HuH-7.5 (cell line): ENCODE measurements around the gene OCIAD1.

Experiments
- DNase-seq: peaks from one replicate; pipeline ENCODE4 v3.0.0; 2011; ENCODE audit warnings: low spot score

Gene OCIAD1

DNA sequence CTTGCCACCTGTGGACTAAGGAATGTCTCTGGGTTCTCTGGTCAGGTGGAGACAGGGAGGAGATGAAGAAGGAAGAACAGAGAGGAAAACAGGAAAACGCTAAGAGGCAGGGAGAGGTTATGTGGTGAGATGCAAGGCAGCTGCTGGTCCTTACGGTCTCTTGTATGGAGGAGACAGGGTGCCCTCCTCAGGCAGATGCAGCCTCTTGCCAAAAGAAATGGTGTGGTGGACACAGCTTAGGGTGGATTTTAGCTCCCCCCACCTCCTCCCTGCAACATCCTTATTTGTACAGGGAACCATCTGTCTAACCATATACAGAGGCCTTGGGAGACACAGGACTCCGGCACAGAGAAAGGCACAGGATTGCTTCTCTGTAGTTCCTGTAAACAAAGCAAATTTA, 66.0 kb downstream of the OCIAD1 start:
- no peak for DNase-seq

DNA sequence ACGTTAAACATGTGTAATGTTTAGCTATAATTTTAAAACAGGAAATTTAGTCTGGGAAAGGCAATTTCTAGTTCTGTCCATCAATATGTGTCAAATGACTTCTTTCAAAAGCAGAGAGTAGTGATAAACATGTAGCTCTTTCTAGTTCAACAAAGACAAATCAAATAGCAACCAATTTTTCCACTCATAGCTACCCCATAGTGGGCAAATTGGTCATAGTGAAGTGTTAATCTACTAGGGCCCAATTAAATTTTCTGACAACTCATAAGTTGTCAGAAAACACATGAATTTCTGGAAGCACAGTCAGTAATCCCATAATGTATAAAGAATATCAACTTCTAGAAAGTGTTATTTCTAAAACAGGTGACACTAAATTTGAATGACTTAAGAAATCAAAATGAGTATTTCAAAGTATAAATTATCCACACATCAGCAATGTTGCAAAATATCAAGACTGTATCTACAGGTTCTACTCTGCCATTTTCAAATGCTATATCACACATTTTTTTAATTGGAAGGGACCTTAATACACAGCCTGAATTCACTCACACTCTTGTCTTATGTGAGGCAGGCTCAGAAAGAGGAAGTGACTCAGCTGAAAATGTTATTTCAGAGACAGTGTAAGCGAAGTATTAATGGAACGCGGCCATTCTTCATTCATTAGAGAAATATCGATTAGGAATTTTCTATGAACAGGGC, 68.0 kb downstream of the OCIAD1 start:
- DNase-seq, result no peak

DNA sequence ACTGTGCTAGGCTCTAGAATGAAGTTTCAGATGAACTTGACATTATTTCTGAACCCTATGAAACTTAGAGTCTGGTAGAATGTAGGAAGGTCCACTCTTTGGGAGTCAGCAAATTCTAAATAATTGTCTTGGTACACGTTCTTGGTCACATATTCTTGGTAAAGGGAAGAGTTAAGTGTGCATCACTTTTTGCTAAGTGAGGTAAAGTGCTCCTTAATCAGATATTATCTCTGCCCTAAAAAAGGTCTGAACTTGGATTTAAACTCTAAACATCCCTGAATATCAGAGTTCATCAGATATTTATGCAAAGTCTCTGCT, 68.5 kb downstream of the OCIAD1 start:
- no peak for DNase-seq

DNA sequence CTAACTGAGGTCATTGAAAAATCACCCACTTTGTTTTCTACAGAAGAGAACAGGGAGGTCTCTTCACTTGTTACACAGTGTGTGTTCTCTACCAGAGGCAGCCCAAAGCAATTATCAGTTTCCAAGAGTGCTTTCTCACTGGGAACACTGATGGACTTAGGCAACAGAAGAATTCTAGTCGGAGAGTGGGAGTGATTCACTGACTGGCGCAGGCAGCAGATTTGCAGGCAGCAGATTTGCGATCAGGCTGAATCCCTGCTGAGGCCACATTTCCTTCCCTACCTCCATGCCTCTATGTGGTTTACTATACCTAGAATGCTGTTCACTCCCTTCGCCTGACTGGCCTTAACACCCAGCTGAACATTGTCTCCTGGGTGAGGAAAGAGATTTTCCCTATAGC, 69.1 kb downstream of the OCIAD1 start:
- DNase-seq, result no peak

DNA sequence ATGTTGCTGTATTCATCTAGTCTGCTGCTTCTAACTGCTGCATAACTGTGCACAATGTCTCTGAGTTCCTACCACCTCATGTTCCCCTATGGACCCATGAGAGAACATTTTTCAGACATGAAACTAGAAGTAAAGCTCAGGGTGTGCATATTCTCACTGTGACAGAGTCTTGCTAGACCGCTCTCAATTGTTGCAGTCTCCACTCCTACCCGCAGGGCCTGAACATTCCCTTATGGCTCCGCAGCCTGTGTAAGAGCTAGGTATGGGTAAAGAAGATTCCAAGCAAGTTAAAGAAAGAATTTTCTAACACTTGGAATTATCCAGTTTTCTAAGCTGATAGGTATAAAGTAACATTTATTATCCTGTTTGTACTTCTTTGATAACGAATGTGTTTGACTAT, 70.3 kb downstream of the OCIAD1 start:
- DNase-seq, result no peak

DNA sequence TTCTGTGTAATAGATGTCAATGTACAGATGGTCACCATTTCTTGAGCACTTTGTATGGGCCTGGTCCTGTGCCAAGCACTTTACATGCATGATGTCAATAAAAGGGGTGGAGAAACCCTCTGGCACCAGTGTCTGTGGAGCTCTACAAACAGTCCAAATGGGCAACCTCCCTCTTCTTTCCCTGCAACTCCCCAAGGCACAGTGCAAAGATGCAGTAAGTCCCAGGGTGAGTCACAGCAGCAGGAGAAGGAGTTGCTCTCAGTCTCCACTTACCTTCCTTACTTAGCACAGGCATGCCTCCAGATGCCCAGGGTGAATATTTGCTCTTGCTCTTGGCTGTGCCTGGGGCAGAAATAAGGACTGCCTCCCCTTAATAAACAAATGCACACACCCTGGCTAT, 71.4 kb downstream of the OCIAD1 start:
- DNase-seq, result no peak

DNA sequence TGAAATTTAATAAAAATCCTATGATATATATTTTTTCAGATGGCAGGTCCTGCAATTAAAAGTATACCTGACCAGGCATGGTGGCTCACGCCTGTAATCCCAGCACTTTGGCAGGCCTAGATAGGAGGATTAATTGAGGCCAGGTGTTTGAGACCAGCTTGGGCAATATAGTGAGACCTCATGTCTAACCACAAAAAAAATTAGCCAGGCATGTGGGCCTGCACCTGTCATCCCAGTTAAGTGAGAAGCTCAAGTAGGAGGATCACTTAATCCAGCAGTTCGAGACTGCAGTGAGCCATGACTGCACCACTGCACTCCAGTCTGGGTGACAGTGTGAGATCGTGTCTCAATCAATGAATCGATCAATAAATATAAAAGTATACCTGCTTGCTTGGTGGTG, 73.2 kb downstream of the OCIAD1 start:
- DNase-seq, result no peak

DNA sequence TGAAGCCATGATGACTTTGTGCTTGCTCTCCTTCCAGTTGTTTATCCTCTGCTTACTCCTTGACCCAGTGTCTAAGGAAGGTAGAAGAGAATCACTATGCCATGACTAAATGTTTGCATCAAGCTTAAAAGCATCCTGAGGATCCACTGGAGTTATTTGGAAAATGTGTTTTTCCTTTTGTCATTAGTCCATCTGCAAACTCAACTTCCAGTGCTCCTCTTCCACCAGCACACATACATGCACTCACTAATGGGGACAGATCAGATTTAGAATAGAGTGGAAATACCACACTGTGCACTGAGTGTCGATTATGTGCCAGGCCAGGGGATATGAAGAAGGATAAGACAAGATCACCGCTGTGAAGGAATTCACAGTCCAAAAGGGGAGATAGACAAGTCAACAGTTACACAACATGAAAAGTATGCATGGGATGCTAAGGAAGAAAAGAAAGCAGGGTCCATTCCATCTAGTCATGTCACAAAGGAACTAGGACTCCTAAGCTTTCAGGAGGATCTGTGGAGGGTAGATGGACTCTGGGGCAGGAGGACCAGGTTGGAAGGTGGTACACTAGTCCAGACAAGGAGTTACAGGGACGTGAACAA, 73.8 kb downstream of the OCIAD1 start:
- no peak for DNase-seq

- no peak for DNase-seq
Observed at GRCh38 chr4:48905363-48906015, 74.6 kb downstream of the OCIAD1 start.

DNA sequence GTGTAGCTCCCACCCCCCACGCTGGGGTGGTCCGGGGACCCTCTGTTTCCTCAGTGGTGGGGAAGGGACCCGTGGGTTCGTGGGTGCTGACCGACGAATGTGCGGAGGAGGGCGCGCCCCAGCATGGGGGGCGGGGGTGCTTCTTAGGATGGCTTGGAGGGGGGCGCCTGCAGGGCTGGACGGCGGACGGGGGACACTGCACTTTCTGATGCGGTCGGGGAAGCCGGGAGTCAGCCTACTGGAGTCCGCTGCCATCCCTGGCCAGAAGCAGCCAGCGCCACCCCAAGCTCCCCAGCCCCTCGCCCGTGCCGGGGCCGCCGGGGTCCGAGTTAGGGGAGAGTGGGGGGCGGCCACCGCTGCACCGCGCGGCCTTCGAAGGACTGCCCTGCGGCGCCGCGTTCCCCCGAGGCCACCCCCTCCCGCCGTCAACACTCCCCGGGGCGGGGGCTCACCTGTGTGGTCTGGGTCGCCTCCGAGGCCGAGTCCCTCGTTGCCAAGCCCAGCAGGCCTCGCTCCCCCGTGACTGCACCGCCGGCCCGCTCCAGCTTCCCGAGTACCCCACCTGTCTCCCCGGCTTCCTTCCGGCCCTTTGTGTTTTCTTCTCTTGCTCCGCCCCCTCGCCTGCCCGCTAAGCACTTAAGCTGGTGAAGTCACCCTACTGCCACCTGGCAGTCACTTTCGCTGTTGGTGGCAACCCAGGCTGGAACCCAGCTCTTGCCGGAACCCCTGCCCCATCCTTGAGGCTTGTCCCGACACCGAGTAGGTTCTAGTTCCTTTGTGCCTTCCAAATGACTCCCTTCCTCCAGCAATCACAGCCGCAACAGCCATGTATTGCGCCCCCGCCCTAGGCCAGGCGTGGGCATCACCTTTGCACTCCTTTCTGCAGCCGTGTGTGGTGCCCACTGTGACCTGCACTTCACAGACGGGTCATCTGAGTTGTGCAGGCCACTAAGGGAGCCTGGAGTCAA, 75.6 kb downstream of the OCIAD1 start, which contains the start of gene OCIAD2:
OCIAD2 (minus strand) TSS at position 569 of the 968 bp plus-strand sequence. CDS start 2,225 bp downstream, outside the sequence.
- DNase-seq, result no peak

GRCh38 chr4:48907706-48908477, 77.0 kb downstream of the OCIAD1 start:
- DNase-seq, result no peak

- no peak for DNase-seq
Observed at GRCh38 chr4:48908687-48909086, 77.8 kb downstream of the OCIAD1 start.

DNA sequence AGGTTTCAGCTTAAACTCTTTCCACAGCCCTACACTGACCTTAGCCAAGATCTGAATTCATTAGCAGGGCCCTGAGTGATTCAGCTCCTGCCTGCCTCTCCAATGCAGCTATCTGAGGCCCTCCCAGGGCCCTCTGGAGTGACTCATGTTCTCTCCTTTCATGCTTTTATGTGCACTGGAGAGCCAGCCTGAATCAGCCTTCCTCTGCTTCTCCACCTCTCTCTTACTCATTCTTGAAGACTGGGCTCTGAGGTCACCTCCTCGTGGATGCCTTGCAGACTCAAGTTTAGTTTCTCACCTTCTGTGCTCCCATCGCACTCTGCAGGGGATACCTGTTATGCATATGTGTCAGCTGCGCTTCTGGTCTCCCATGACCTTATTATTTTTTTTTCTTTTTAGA, 78.8 kb downstream of the OCIAD1 start:
- DNase-seq, result no peak

GRCh38 chr4:48910511-48910910, 79.6 kb downstream of the OCIAD1 start:
- DNase-seq, result no peak
